ENCODE measurements around the gene SPECC1. TPM values are rescaled to one million over a fixed set of nuclear protein-coding genes. Genes with fewer than 3 reads are reported as not detected.

The SPECC1 gene
- total RNA-seq, 4 donors from 2014 or later: 9.8 to 24.2 (median 11.7) TPM

DNA sequence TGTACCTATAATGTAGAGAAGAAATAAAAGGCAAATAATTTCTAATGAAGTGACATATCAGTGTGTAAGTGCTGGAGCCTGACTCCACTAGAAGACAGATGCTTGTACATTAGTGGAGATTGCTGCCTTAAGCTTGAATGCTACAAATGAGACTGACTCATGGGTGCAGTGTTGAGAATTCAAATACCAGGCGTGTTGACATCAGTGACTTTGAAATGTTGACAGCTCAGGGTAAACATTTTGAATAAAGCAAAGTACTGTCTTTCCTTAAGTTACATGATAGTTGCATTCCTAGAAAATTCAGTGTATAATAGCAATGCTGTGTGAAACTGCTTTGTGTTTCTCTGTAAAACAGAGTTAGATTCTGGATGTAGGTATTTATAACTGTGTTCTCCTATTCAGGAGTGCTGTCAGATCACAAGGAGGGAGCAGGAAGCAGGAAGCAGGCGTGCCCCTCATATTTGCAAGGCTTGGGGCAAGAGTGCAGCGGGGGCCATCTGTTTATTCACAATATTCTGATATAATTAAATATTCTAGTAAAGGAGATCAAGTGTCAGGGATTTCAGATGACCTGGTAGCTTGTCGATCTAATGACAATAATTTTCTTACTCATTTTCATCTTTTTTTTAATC is 119.0 kb downstream of the SPECC1 start:
- no peak for DNase-seq (ENCODE audit: low spot score in 2 of 2)
- intact Hi-C loops (cut with DNase I; ENCODE audit: low total_unique reads): loop anchor here (10.0 kb wide), 1 partner anchor 187 kb away; no protein-coding TSS in a partner anchor
- H3K4me3 ChIP-seq (ENCODE audit: low read depth, poor library complexity, severe bottlenecking): no peak overlapping the region
- TF ChIP-seq POLR2A (IDR thresholded peaks at IDR 0.05): no peak
- TF ChIP-seq, protein P1, sequence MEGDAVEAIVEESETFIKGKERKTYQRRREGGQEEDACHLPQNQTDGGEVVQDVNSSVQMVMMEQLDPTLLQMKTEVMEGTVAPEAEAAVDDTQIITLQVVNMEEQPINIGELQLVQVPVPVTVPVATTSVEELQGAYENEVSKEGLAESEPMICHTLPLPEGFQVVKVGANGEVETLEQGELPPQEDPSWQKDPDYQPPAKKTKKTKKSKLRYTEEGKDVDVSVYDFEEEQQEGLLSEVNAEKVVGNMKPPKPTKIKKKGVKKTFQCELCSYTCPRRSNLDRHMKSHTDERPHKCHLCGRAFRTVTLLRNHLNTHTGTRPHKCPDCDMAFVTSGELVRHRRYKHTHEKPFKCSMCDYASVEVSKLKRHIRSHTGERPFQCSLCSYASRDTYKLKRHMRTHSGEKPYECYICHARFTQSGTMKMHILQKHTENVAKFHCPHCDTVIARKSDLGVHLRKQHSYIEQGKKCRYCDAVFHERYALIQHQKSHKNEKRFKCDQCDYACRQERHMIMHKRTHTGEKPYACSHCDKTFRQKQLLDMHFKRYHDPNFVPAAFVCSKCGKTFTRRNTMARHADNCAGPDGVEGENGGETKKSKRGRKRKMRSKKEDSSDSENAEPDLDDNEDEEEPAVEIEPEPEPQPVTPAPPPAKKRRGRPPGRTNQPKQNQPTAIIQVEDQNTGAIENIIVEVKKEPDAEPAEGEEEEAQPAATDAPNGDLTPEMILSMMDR (IDR thresholded peaks at IDR 0.05): no peak
- WGBS, 2 donors: 78 to 89% methylated on average over 4 of the region's 4 CpGs

DNA sequence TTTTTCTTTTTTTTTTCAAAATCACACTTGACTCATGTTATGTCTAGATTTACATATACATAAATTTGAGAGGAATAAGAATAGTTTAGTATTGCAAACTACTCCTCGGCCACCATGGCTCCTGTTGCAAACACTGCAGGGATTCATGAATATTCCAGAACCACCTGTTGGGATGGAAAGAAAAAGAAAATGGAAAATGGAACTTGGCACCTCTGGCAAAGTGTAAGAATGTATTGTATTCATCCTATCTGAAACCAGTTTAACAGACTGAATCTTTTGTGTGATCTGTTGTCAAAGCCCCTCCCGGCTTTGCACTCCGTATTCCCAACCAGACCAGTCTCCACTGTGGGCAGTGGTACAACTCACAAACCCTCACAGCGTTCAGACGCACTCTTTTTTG is 124.4 kb downstream of the SPECC1 start:
- intact Hi-C loops (cut with DNase I; ENCODE audit: low total_unique reads): loop anchor here (10.0 kb wide), 1 partner anchor 81 kb away; no protein-coding TSS in a partner anchor
- H3K4me3 ChIP-seq (ENCODE audit: low read depth, poor library complexity, severe bottlenecking): no peak overlapping the region
- TF ChIP-seq, protein P1 (IDR thresholded peaks at IDR 0.05): no peak
- no peak for TF ChIP-seq POLR2A (IDR thresholded peaks at IDR 0.05)
- 66 to 79% methylated on average over 5 of the region's 5 CpGs for WGBS, 2 donors
- no peak for DNase-seq (ENCODE audit: low spot score in 2 of 2)

DNA sequence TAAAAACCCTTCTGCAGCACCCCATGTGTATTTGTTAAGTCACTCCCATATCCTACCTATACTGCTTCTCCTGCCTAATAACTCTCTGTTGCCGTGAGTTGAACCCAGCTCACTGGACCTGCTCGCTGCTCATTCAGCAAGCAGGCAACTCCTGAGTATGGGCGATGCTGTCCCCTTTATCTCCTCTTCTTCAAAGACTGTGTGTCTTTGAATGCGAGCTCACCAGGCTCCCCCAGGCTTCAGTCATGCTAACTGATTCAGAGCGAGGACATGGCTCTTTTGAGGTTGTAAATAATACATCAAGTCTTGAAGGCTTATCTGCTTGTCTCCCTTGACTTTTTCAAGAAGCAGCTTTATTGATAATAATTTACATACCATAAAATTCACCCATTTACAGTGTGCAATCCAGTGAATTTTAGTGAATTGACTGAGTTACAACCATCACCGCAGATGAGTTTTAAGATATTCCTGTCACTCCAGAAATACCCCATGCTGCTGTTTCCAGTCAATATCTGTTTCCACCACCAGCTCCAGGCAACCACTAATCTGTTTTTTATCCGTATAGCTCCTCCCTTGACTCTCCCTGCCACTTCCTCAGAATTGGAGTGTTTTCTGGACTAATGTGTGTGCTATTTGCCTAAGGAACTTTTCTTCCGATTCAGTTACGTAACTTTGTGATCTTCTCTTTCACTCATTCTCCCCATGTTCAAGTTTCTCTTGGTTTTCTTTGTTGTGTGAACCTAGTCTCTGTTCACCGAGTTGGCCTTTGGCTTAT is 132.2 kb downstream of the SPECC1 start:
- 57 to 65% methylated on average over 10 of the region's 10 CpGs for WGBS, 2 donors
- DNase-seq (ENCODE audit: low spot score in 2 of 2): no peak
- intact Hi-C loops (cut with DNase I; ENCODE audit: low total_unique reads): no loop called here
- H3K4me3 ChIP-seq (ENCODE audit: low read depth, poor library complexity, severe bottlenecking): no peak overlapping the region
- no peak for TF ChIP-seq POLR2A (IDR thresholded peaks at IDR 0.05)
- TF ChIP-seq, protein P1 (IDR thresholded peaks at IDR 0.05): no peak

DNA sequence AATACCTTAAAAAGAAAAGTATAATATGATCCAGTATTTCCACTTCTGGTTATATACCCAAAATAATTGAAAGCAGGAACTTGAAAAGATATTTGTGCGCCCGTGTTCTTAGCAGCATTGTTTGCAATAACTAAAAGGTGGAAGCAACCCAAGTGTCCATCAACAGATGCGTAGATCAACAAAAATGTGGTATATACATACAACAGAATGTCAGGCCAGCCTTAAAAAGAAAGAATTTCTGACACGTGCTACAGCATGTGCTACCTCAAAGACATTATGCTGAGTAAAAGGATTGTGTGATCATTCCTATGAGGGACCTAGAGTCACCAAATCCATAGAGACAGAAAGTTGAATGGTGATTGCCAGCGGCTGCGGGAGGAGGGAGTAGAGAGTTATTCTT is 133.1 kb downstream of the SPECC1 start:
- 80 to 85% methylated on average over 6 of the region's 6 CpGs for WGBS, 2 donors
- no peak for TF ChIP-seq POLR2A (IDR thresholded peaks at IDR 0.05)
- TF ChIP-seq, protein P1 (IDR thresholded peaks at IDR 0.05): no peak

DNA sequence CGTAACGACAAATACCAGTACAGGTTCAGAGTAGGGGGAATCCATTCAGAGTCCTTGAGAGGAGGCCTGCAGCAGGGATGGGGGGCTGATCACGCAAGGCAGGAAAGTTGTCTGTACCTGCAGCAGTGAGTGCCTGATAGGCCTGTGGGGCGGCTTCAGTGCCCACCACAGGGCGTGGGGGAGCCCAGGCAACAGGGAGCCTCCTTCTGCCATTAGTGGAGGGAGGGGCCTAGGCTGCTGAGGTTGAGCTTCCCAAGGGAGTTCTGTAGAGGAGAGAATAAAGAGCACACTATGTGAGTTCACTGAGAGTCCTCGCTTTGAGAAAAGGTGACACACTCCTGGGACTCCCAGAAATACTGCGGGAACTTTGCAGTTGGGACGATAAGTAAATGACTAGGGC is 134.6 kb downstream of the SPECC1 start:
- TF ChIP-seq POLR2A (IDR thresholded peaks at IDR 0.05): no peak
- TF ChIP-seq, protein P1 (IDR thresholded peaks at IDR 0.05): no peak
- intact Hi-C loops (cut with DNase I; ENCODE audit: low total_unique reads): no loop called here
- no peak overlapping the region for H3K4me3 ChIP-seq (ENCODE audit: low read depth, poor library complexity, severe bottlenecking)
- 95 to 99% methylated on average over 8 of the region's 8 CpGs for WGBS, 2 donors
- peak in 1 of 2 donors; percentile 36 for DNase-seq (ENCODE audit: low spot score in 2 of 2)

More for the DNA sequence above, 133.1 kb downstream of the SPECC1 start:
- intact Hi-C loops (cut with DNase I; ENCODE audit: low total_unique reads): no loop called here
- no peak overlapping the region for H3K4me3 ChIP-seq (ENCODE audit: low read depth, poor library complexity, severe bottlenecking)
- DNase-seq (ENCODE audit: low spot score in 2 of 2): peak in 1 of 2 donors; percentile 15

Data from lower leg skin (tissue), 4 donors.